Neural crest cell (in vitro differentiated cells): ENCODE data around the gene TBXAS1. TPM values are rescaled to one million over a fixed set of nuclear protein-coding genes. Genes with fewer than 3 reads are reported as not detected.

Experiments used
- DNase-seq: peaks from one replicate; pipeline ENCODE4 v3.0.0; 2021; ENCODE audit warnings: low read depth, mixed read lengths, low spot score
- H3K27ac Mint-ChIP-seq: one replicate; pipeline ENCODE4 v1.8.0; 2021; ENCODE audit warnings: mild to moderate bottlenecking, mixed read lengths; ENCODE audit not compliant: unreplicated experiment
- H3K27me3 Mint-ChIP-seq: 2 replicates; pipeline ENCODE4 v1.8.0; 2021; ENCODE audit warnings: low read depth, mild to moderate bottlenecking, mixed read lengths
- H3K36me3 Mint-ChIP-seq: 2 replicates; pipeline ENCODE4 v1.8.0; 2021; ENCODE audit warnings: low read depth, mild to moderate bottlenecking, mixed read lengths
- H3K4me1 Mint-ChIP-seq: 2 replicates; pipeline ENCODE4 v1.8.0; 2021; ENCODE audit warnings: mixed read lengths
- H3K4me3 Mint-ChIP-seq: one replicate; pipeline ENCODE4 v1.8.0; 2021; ENCODE audit warnings: mild to moderate bottlenecking, mixed read lengths
- H3K9me3 Mint-ChIP-seq: 2 replicates; pipeline ENCODE4 v1.8.0; 2021; ENCODE audit warnings: mixed read lengths
- total RNA-seq: library from RNA; stranded (reverse); gene quantifications from 2 replicates; pipeline ENCODE4 v1.2.1, GENCODE V29; 2021
- TF ChIP-seq, protein P1 (sequence below): fragments of 200-600 bp; sonication (generic); conservative IDR thresholded peaks from 2 replicates; pipeline ENCODE4 v1.5.0; 2021; ENCODE audit warnings: antibody characterized with exemption, mild to moderate bottlenecking

The TBXAS1 gene
- total RNA-seq, 1 donor from 2014 or later = 5.7 TPM

- no peaks in the 10 kb centered on the region for H3K4me1 Mint-ChIP-seq
- no peak overlapping the region for H3K4me3 Mint-ChIP-seq
- H3K27me3 Mint-ChIP-seq = peaks cover 40% of the 10 kb centered on the region
- DNase-seq = no peak
- no peak overlapping the region for H3K27ac Mint-ChIP-seq
- TF ChIP-seq, protein P1, sequence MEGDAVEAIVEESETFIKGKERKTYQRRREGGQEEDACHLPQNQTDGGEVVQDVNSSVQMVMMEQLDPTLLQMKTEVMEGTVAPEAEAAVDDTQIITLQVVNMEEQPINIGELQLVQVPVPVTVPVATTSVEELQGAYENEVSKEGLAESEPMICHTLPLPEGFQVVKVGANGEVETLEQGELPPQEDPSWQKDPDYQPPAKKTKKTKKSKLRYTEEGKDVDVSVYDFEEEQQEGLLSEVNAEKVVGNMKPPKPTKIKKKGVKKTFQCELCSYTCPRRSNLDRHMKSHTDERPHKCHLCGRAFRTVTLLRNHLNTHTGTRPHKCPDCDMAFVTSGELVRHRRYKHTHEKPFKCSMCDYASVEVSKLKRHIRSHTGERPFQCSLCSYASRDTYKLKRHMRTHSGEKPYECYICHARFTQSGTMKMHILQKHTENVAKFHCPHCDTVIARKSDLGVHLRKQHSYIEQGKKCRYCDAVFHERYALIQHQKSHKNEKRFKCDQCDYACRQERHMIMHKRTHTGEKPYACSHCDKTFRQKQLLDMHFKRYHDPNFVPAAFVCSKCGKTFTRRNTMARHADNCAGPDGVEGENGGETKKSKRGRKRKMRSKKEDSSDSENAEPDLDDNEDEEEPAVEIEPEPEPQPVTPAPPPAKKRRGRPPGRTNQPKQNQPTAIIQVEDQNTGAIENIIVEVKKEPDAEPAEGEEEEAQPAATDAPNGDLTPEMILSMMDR = no peak
- H3K9me3 Mint-ChIP-seq = no peaks in the 10 kb centered on the region
- H3K36me3 Mint-ChIP-seq = peaks cover 1% of the 10 kb centered on the region
Observed at GRCh38 chr7:140058517-140058916, 229.5 kb downstream of the TBXAS1 start.

- H3K9me3 Mint-ChIP-seq = no peaks in the 10 kb centered on the region
- peak overlapping the region; percentile 28 for H3K4me3 Mint-ChIP-seq
- H3K27ac Mint-ChIP-seq = no peak overlapping the region
- peaks cover 46% of the 10 kb centered on the region for H3K27me3 Mint-ChIP-seq
- H3K4me1 Mint-ChIP-seq = no peaks in the 10 kb centered on the region
- H3K36me3 Mint-ChIP-seq = peaks cover 6% of the 10 kb centered on the region
- DNase-seq = no peak
- TF ChIP-seq, protein P1 = no peak
Observed at GRCh38 chr7:140059273-140060242, 230.5 kb downstream of the TBXAS1 start.

DNA sequence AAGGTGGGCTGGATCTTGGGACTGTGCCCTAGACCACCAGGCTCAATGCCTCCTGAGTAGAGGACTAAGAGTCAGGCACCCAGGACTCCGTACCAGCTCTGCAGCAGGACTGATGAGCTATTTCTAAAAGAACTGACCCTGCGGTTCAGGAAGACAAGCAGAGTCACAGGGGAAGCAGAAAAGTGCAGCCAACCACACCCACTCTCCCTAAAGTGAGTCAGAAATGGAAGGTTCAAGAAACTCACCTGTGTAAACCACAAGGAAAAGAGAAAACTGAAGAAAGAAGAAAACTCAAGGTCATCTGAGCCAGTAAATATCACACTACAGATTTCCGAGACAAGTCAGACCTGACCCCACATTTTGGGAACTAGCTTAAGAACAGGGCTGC is 231.2 kb downstream of the TBXAS1 start:
- peak overlapping the region; percentile 28 for H3K4me3 Mint-ChIP-seq
- peaks cover 6% of the 10 kb centered on the region for H3K36me3 Mint-ChIP-seq
- H3K4me1 Mint-ChIP-seq = no peaks in the 10 kb centered on the region
- no peaks in the 10 kb centered on the region for H3K9me3 Mint-ChIP-seq
- no peak overlapping the region for H3K27ac Mint-ChIP-seq
- no peak for DNase-seq
- peaks cover 44% of the 10 kb centered on the region for H3K27me3 Mint-ChIP-seq
- TF ChIP-seq, protein P1 = no peak

DNA sequence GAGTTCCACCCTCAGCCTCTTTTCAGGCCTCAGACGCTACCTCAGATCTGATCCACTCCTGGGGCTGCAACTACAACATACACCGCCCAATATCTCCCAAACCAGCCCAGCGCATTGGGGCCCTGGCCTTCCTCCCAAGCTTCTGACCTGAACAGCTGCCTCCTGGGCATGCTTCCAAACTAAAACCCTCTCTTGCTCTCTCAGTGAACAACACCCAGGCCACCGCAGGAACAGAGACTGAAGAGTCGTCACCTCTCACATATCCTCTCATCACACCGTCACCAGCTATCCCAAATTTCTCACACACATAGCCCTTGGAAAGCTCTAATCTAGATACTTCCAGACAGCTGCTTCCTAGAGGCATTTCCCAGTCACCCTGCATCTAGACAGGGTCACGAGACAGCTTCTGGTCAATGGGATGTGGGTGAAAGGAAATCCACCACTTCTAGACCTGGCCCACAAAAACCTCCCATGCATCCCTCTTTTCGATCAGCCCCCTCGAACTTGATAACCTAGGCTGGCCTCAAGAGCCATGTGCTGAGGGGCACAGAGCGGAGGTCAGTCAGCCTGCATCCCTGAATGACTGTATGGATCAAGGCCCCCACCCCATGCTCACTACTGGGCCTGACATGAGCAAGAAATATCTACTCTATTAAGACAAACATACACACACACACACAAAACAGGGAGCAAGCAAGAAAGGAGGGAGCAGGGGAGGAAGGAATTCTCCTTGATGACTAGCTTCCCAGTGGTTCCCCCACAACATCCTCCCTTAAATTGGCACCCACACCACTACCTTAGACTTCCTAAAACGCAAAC is 231.9 kb downstream of the TBXAS1 start:
- no peaks in the 10 kb centered on the region for H3K4me1 Mint-ChIP-seq
- peaks cover 3% of the 10 kb centered on the region for H3K9me3 Mint-ChIP-seq
- H3K27ac Mint-ChIP-seq = no peak overlapping the region
- peak overlapping the region; percentile 28 for H3K4me3 Mint-ChIP-seq
- no peak for DNase-seq
- H3K27me3 Mint-ChIP-seq = peaks cover 46% of the 10 kb centered on the region
- H3K36me3 Mint-ChIP-seq = peaks cover 9% of the 10 kb centered on the region
- TF ChIP-seq, protein P1 = no peak

GRCh38 chr7:140061607-140061930 is 232.5 kb downstream of the TBXAS1 start:
- H3K4me1 Mint-ChIP-seq = no peaks in the 10 kb centered on the region
- TF ChIP-seq, protein P1 = no peak
- peaks cover 4% of the 10 kb centered on the region for H3K9me3 Mint-ChIP-seq
- peaks cover 13% of the 10 kb centered on the region for H3K36me3 Mint-ChIP-seq
- H3K27me3 Mint-ChIP-seq = peaks cover 49% of the 10 kb centered on the region
- H3K27ac Mint-ChIP-seq = no peak overlapping the region
- DNase-seq = no peak
- H3K4me3 Mint-ChIP-seq = peak overlapping the region; percentile 28
